ENCODE results near the gene PPP6R2.
"Not testable (repeated sequence)": the region's sequence is repeated elsewhere in the genome, so short reads cannot be mapped to it uniquely, and the experiment has no call there.

PPP6R2 gene

GRCh38 chr22:50420581-50420980 lies 77.5 kb downstream of the PPP6R2 start:
- H3K27ac ChIP-seq, result no peak overlapping the region
- TF ChIP-seq CTCF (conservative IDR thresholded peaks at IDR 0.05), result no peak
- TF ChIP-seq ZFX (IDR thresholded peaks at IDR 0.05), result no peak

DNA sequence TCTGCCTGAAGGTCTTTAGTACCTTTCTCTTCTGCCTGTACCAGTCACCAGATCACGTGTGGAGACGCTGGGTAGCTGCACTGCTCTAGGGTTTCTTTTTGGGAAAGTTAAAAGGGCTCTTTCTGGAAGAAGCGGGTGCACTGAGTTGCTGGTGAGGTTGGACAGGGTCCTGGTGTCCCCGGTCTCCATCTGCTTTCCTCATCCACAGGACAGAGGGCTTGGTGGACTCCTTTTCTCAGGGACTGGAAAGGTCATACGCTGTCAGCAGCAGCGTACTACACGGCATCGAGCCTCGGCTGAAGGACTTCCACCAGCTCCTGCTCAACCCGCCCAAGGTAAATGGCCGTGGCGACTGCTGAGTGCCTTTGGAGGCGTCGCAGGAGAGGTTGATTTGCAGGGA lies 78.9 kb downstream of the PPP6R2 start:
- no peak overlapping the region for H3K27ac ChIP-seq
- TF ChIP-seq CTCF (conservative IDR thresholded peaks at IDR 0.05) (no peak), ZFX (IDR thresholded peaks at IDR 0.05) (no peak)

- TF ChIP-seq ZFX (IDR thresholded peaks at IDR 0.05), result no peak
- TF ChIP-seq CTCF (conservative IDR thresholded peaks at IDR 0.05), result no peak
- H3K27ac ChIP-seq, result no peak overlapping the region
These were observed 80.1 kb downstream of the PPP6R2 start for GRCh38 chr22:50422961-50423815.

GRCh38 chr22:50423956-50424355 lies 80.8 kb downstream of the PPP6R2 start:
- H3K27ac ChIP-seq, result no peak overlapping the region
- TF ChIP-seq ZFX (IDR thresholded peaks at IDR 0.05) (no peak), CTCF (conservative IDR thresholded peaks at IDR 0.05) (no peak)

- H3K27ac ChIP-seq, result no peak overlapping the region
- TF ChIP-seq CTCF (conservative IDR thresholded peaks at IDR 0.05) (no peak), ZFX (IDR thresholded peaks at IDR 0.05) (no peak)
These were observed 82.2 kb downstream of the PPP6R2 start for GRCh38 chr22:50425179-50425916.

GRCh38 chr22:50432131-50432876 lies 89.2 kb downstream of the PPP6R2 start:
- TF ChIP-seq ZFX (IDR thresholded peaks at IDR 0.05) (no peak), CTCF (conservative IDR thresholded peaks at IDR 0.05) (no peak)
- no peak overlapping the region for H3K27ac ChIP-seq

- H3K27ac ChIP-seq, result not testable (repeated sequence)
These were observed 89.9 kb downstream of the PPP6R2 start for GRCh38 chr22:50432877-50433510.

Data from C4-2B (cell line).